Spleen (tissue), 7 donors: ENCODE data around the gene GNB1L.

Source experiments
- POLR2A ChIP-seq, 3 donors: fragments of 450-650 bp; IDR thresholded peaks; one replicate each; pipeline ENCODE4 v1.5.1; 2017; ENCODE audit warnings: antibody characterized with exemption in 3 of 3, mild to moderate bottlenecking in 1 of 3
- POLR2AphosphoS5 ChIP-seq, 3 donors: sonication (generic); formaldehyde crosslinking; IDR thresholded peaks; one replicate each; pipeline ENCODE4 v1.5.1; 2017; ENCODE audit warnings: antibody characterized with exemption in 3 of 3
- TF ChIP-seq, protein P1 (sequence below), 11 experiments: fragments of 200-600 bp in 7 of 11; fragments of 450-650 bp in 4 of 11; sonication (generic) in 4 of 11; IDR thresholded peaks in 8 of 11; conservative IDR thresholded peaks in 3 of 11; 1 replicate in 7 of 11; 2 replicates in 4 of 11; pipeline versions ENCODE4 v1.4.0 to v1.8.0; 2016 to 2021; ENCODE audit warnings: antibody characterized with exemption in 11 of 11, inconsistent platforms in 4 of 11, mild to moderate bottlenecking in 1 of 11
- donor health status: DM: no; HTN: no; CAD: no; lungs with moderate emphysema.
- donor health status: DM: no; HTN: no; CAD: no.
- donor health status: DM: no; HTN: no; CAD: no.

- TF ChIP-seq, protein P1, sequence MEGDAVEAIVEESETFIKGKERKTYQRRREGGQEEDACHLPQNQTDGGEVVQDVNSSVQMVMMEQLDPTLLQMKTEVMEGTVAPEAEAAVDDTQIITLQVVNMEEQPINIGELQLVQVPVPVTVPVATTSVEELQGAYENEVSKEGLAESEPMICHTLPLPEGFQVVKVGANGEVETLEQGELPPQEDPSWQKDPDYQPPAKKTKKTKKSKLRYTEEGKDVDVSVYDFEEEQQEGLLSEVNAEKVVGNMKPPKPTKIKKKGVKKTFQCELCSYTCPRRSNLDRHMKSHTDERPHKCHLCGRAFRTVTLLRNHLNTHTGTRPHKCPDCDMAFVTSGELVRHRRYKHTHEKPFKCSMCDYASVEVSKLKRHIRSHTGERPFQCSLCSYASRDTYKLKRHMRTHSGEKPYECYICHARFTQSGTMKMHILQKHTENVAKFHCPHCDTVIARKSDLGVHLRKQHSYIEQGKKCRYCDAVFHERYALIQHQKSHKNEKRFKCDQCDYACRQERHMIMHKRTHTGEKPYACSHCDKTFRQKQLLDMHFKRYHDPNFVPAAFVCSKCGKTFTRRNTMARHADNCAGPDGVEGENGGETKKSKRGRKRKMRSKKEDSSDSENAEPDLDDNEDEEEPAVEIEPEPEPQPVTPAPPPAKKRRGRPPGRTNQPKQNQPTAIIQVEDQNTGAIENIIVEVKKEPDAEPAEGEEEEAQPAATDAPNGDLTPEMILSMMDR (IDR thresholded peaks at IDR 0.05 in 8 of 11, conservative IDR thresholded peaks at IDR 0.05 in 3 of 11) = no peak
- TF ChIP-seq POLR2A (IDR thresholded peaks at IDR 0.05) (no peak), POLR2AphosphoS5 (IDR thresholded peaks at IDR 0.05) (no peak)
Observed at GRCh38 chr22:19755145-19755710, 99.4 kb downstream of the GNB1L start.
